GM21367 (cell line): ENCODE results near the gene TBC1D22B.

Experiments
- ATAC-seq: cut with Tn5 transposase; IDR thresholded peaks from one replicate; pipeline ENCODE4 v1.9.1; 2021; ENCODE audit not compliant: unreplicated experiment

Gene TBC1D22B

GRCh38 chr6:37239526-37239925 lies 18.0 kb upstream of the TBC1D22B start:
- ATAC-seq, result no peak

DNA sequence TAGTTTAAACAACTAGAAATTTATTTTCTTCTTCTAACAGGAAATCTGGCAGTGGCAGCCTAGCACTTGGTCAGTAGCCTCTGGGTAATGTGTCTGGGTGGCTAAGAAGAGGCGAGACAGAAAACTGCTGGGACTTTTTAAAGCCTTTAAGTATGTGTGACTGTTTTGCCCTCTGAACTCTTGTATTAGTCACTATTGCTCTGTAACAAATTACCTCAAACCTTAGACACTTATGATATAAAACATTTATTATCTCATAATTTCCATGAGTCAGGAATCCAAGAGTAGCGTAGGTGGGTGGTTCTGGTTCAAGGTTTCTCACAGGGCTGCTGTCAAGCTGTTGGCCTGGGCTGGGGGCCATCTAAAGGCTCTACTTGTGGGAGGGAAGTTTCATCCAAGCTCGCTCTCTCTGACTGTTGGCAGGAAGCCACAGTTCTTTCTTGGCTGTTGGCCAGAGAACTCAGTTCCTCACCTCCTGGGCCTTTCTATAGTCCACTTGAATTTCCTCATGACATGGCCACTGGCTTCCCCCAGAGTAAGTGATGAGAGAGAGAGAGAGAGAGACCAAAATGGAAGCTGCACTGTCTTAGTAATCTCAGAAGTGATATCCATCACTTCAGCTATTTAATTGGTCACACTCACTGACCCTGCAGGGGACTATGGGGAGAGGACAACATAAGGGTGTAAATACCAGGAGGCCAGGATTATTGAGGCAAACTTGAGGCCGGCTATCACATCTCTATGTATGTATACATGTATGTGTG lies 17.4 kb upstream of the TBC1D22B start:
- ATAC-seq, result no peak

DNA sequence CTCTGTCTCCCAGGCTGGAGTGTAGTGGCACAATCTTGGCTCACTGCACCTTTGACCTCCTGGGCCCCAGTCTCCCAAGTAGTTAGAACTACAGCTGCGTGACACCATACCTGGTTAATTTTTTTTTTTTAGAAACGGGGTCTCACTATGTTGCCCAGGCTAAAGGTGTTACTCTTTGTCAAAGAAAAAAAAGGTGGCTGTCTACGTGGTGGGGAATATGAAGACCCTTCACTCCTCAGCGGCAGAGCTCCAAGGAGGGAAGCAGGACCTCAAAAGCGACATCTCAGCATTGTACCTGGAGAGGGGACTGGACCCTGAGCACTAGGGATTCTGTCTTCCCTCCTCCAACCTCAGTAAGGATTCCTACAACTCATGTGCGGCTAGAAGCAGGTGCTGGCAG lies 16.4 kb upstream of the TBC1D22B start:
- ATAC-seq, result no peak

GRCh38 chr6:37241775-37242428 lies 15.7 kb upstream of the TBC1D22B start:
- ATAC-seq, result no peak

GRCh38 chr6:37242429-37243052 lies 15.0 kb upstream of the TBC1D22B start:
- no peak for ATAC-seq

DNA sequence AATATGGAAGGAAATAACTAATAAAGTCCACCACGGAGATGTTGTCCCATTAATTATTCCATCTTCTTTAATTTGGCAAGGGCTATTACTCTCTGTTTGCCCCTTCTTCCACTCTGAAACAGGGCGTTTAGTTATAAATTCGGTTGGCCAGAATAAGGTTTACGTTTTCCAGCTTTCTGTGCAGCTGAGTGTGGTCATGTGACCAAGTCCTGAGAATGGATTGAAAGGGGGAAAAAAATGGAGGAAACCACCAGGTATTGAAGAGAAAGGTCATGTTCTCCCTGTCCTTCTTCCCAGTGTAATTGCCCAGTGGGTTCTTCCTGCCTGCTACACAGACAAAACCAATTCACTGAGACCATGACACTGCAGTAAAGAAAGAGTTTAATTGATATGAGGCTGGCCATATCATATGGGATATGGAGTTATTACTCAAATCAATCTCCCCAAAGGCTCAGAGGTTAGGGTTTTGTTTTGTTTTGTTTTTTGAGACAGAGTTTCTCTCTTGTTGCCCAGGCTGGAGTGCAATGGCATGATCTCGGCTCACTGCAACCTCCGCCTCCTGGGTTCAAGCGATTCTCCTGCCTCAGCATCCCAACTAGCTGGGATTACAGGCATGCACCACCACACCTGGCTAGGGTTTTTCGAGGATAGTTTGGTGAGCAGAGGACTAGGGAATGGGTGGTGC lies 14.3 kb upstream of the TBC1D22B start:
- ATAC-seq, result no peak

- no peak for ATAC-seq
Observed at GRCh38 chr6:37243816-37244370, 13.7 kb upstream of the TBC1D22B start.

DNA sequence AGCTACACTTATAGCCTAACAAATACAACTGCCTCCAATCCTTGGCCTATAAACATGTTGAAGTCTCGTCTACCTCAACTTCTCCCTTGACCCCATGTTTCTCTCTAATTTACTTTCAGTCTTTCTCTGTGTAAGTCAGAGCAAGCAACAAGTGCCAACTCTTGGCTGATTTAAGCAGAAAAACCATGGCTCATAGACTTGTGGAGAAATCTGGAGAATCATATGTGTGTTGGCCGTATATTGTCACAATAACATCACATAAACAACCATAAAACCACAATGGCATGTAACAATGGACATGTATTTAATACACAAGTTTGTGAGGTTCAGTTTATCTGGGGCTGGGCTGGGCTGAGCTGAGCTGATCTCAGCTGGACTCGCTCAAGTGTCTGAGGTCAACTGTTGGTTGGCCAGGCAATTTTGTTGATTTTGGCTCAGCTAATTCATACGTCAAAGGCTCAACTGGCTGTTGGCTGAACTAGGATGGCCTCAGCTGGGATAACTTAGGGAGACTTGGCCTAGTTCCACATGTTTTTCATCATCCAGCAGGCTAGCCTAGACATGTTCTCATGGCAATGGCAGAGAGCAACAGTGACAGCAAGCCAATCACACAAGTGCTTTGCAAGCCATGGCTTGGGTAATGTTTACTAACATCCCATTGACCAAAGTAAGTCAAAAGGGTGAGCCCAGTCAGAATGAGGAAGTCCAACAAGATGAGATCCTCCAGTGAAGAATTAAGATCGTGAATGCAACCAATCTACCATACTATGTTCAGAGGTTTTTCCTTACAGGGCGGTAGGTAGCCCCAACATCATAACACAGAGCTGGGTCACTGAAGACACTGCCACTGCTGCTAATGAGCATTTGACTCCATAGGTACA lies 12.9 kb upstream of the TBC1D22B start:
- no peak for ATAC-seq

DNA sequence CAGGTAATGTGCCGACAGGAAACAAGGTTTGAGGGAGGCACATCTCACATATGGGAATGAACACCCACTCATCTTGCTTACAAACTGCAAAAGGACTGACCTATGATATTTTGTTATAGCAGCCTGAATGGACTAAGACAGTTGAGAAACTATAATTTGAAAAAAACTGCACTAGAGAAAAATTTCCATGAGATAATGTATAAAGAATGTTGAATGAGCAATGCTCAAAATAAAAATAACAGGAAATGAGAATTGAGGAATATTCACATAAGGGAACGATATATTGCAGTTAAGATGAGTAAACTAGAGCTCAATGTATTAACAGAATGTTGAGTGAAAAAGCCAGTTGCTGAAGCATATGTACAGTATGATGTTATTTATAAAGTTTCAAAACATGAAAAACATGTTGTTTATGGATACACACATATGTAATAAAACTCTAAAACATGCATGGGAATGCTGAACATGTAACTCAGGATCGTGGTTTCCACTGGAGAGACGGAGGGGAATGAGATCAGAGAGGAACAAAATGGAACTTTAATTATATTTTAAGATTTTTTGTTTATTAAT lies 6.3 kb upstream of the TBC1D22B start:
- ATAC-seq, result no peak

GRCh38 chr6:37253486-37254007 lies 4.0 kb upstream of the TBC1D22B start:
- ATAC-seq, result no peak

DNA sequence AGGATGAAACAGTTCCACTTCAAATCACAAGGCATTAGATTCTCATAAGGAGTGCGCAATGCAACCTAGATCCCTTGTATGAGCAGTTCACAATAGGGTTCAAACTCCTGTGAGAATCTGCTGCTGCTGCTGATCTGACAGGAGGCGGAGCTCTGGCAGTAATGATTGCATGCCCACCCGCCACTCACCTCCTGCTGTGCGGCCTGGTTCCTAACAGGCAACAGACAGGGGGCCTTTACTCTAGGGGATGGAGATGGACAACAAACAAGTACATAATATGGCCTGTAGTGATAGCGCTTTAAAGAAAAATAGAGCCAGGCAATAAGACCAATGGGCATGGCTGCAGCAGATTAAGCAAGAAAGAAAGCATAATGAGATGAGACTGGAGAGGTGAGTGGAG lies 2.7 kb upstream of the TBC1D22B start:
- no peak for ATAC-seq

DNA sequence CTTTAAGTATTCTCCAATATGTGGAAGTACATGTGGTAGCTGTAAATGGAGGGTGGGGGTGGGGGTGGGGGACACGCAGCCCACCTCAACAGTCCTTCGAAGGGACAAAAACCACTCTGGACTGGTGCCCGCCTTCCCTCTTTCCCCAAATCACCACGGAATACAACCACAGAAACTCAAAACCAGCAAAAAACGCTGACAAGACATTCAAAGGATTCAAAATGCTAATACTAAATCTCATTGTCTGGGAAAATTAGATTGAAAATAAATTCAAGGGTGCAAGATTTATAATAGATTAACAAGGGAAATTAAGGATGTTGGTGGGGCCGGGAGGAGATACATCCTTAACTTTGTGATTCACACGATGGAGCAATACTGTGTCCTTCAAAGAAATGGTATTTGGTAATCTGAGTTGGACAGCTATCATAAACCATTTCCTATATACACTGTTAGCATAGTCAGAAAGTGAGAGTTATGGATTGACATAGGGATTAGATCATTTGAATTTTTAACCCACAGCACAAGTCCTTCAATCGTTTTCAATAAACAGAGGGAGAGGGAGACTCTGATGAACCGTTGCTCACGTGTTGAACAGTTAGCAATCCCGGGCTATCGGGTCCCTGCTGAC lies 766 bp upstream of the TBC1D22B start:
- ATAC-seq, result no peak

GRCh38 chr6:37257320-37257633 lies 295 bp upstream of the TBC1D22B start:
- no peak for ATAC-seq

- no peak for ATAC-seq
Observed at GRCh38 chr6:37258405-37259105, 983 bp downstream of the TBC1D22B start.

DNA sequence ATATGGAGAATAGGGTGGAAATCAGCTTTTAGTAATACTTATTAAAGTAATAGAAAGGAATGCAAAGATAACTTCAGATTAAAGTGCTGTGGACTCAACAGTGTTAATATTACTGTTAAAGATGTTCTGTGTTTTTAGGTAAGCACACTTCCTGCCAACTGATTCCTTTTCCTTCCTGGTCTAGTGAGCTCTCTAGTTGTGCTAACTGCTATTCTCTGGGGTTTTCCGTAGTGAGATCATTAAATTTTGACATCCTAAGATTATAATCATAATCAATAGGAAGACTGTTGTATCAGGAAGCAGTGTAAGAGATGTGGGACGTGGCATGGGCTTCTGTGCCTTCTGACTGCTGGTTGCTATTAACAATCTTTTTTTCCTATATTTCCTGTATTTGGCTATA lies 1.6 kb downstream of the TBC1D22B start:
- ATAC-seq, result no peak

DNA sequence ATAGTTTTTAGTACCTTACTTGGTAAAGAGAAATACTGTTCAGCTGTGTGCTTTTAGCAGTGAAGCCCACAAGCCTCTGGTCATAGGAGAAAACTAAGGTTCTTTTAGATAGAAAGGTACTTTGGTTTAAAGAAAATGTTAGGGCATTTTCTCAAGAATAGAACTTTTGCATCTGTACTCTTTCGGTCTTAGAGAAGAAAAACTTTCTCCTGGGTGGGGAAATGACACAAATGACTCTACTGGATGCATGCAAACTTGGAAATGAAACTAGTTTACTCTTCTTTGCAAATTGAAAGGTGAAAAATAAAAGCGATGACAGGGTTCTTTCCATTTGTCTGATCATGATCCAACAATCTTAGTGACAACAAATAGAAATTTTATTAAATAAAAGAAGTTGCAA lies 2.5 kb downstream of the TBC1D22B start:
- ATAC-seq, result no peak

- ATAC-seq, result no peak
Observed at GRCh38 chr6:37260444-37260843, 2.9 kb downstream of the TBC1D22B start.

- ATAC-seq, result no peak
Observed at GRCh38 chr6:37261198-37261597, 3.6 kb downstream of the TBC1D22B start.

- no peak for ATAC-seq
Observed at GRCh38 chr6:37262446-37263026, 5.0 kb downstream of the TBC1D22B start.
